ENCODE data around the gene PFN3. TPM values are rescaled to one million over a fixed set of nuclear protein-coding genes. Genes with fewer than 3 reads are reported as not detected.

The PFN3 gene
- not detected in 2 replicates for total RNA-seq (2014; rRNA removed; shearing (Covaris generic); ENCODE audit: low replicate concordance)

- no peaks in the 10 kb centered on the region for H3K9me3 ChIP-seq
- H3K27me3 ChIP-seq: peaks cover 35% of the 10 kb centered on the region
- H3K4me3 ChIP-seq: no peak within 1 kb of the TSS
- no peak for DNase-seq
- H3K36me3 ChIP-seq: no peaks in the 10 kb centered on the region
Measured at GRCh38 chr5:177399997-177400868, at the start of gene PFN3. PFN3 (minus strand) TSS chr5:177400661; CDS start chr5:177400576, 85 bp downstream.

- H3K9me3 ChIP-seq: no peaks in the 10 kb centered on the region
- peaks cover 67% of the 10 kb centered on the region for H3K36me3 ChIP-seq
- no peak overlapping the region for H3K4me3 ChIP-seq
- no peak for DNase-seq
- no peaks in the 10 kb centered on the region for H3K27me3 ChIP-seq
Measured at GRCh38 chr5:177449140-177450061, 48.9 kb upstream of the PFN3 start.

GRCh38 chr5:177448244-177448950 lies 47.9 kb upstream of the PFN3 start:
- H3K4me3 ChIP-seq: peak overlapping the region; percentile 66
- DNase-seq: no peak
- no peaks in the 10 kb centered on the region for H3K9me3 ChIP-seq
- H3K36me3 ChIP-seq: peaks cover 70% of the 10 kb centered on the region
- H3K27me3 ChIP-seq: no peaks in the 10 kb centered on the region

- H3K9me3 ChIP-seq: no peaks in the 10 kb centered on the region
- peaks cover 70% of the 10 kb centered on the region for H3K36me3 ChIP-seq
- peak; percentile 100 for DNase-seq
- no peaks in the 10 kb centered on the region for H3K27me3 ChIP-seq
- H3K4me3 ChIP-seq: peak overlapping the region; percentile 66
Measured at GRCh38 chr5:177447611-177448243, 47.3 kb upstream of the PFN3 start.

GRCh38 chr5:177447066-177447610 lies 46.7 kb upstream of the PFN3 start:
- Histone ChIP-seq H3K27me3 (no peaks in the 10 kb centered on the region), H3K9me3 (no peaks in the 10 kb centered on the region), H3K36me3 (peaks cover 74% of the 10 kb centered on the region), H3K4me3 (peak overlapping the region; percentile 66)
- DNase-seq: peak; percentile 87

GRCh38 chr5:177446200-177447065 lies 46.0 kb upstream of the PFN3 start, which contains the start of gene PRR7:
PRR7 (plus strand) TSS chr5:177446814; CDS start chr5:177455068, 8,254 bp downstream.
- peak within 1 kb of the TSS; percentile 66 for H3K4me3 ChIP-seq
- no peaks in the 10 kb centered on the region for H3K27me3 ChIP-seq
- H3K9me3 ChIP-seq: no peaks in the 10 kb centered on the region
- peaks cover 76% of the 10 kb centered on the region for H3K36me3 ChIP-seq
- DNase-seq: peak; percentile 91

- peak overlapping the region; percentile 66 for H3K4me3 ChIP-seq
- H3K36me3 ChIP-seq: peaks cover 79% of the 10 kb centered on the region
- DNase-seq: no peak
- H3K9me3 ChIP-seq: no peaks in the 10 kb centered on the region
- no peaks in the 10 kb centered on the region for H3K27me3 ChIP-seq
Measured at GRCh38 chr5:177445917-177446199, 45.4 kb upstream of the PFN3 start.

GRCh38 chr5:177445052-177445916 lies 44.8 kb upstream of the PFN3 start:
- Histone ChIP-seq H3K4me3 (peak overlapping the region; percentile 66), H3K27me3 (no peaks in the 10 kb centered on the region), H3K9me3 (no peaks in the 10 kb centered on the region), H3K36me3 (peaks cover 79% of the 10 kb centered on the region)
- DNase-seq: no peak

GRCh38 chr5:177444106-177445051 lies 43.9 kb upstream of the PFN3 start:
- H3K36me3 ChIP-seq: peaks cover 79% of the 10 kb centered on the region
- H3K9me3 ChIP-seq: no peaks in the 10 kb centered on the region

GRCh38 chr5:177443144-177443983 lies 42.9 kb upstream of the PFN3 start:
- no peak overlapping the region for H3K4me3 ChIP-seq
- H3K36me3 ChIP-seq: peaks cover 79% of the 10 kb centered on the region
- H3K27me3 ChIP-seq: no peaks in the 10 kb centered on the region
- no peak for DNase-seq
- no peaks in the 10 kb centered on the region for H3K9me3 ChIP-seq

More at GRCh38 chr5:177444106-177445051, 43.9 kb upstream of the PFN3 start:
- H3K4me3 ChIP-seq: no peak overlapping the region
- no peak for DNase-seq
- H3K27me3 ChIP-seq: no peaks in the 10 kb centered on the region

- DNase-seq: no peak
- Histone ChIP-seq H3K4me3 (no peak overlapping the region), H3K27me3 (no peaks in the 10 kb centered on the region), H3K9me3 (no peaks in the 10 kb centered on the region), H3K36me3 (peaks cover 90% of the 10 kb centered on the region)
Measured at GRCh38 chr5:177442066-177442826, 41.8 kb upstream of the PFN3 start.

All from MG63 (cell line).